ENCODE results near the gene ALG14.
"Not testable (repeated sequence)": the region's sequence is repeated elsewhere in the genome, so short reads cannot be mapped to it uniquely, and the experiment has no call there.

Gene ALG14

GRCh38 chr1:95005584-95005983 lies 67.2 kb downstream of the ALG14 start:
- DNase-seq = no peak

GRCh38 chr1:95004013-95004412 lies 68.7 kb downstream of the ALG14 start:
- no peak for DNase-seq

GRCh38 chr1:95003433-95003738 lies 69.4 kb downstream of the ALG14 start:
- DNase-seq = no peak

GRCh38 chr1:95002540-95003432 lies 70.0 kb downstream of the ALG14 start:
- no peak for DNase-seq

- no peak for DNase-seq
These were observed 70.6 kb downstream of the ALG14 start for GRCh38 chr1:95002164-95002539.

GRCh38 chr1:94999456-95000131 lies 73.2 kb downstream of the ALG14 start:
- DNase-seq = no peak

GRCh38 chr1:94998748-94999147 lies 74.0 kb downstream of the ALG14 start:
- no peak for DNase-seq

GRCh38 chr1:94998114-94998513 lies 74.6 kb downstream of the ALG14 start:
- DNase-seq = no peak

GRCh38 chr1:94995536-94995935 lies 77.2 kb downstream of the ALG14 start:
- not testable (repeated sequence) for DNase-seq

GRCh38 chr1:94994805-94995204 lies 77.9 kb downstream of the ALG14 start:
- no peak for DNase-seq

- no peak for DNase-seq
These were observed 78.7 kb downstream of the ALG14 start for GRCh38 chr1:94993931-94994645.

- no peak for DNase-seq
These were observed 79.7 kb downstream of the ALG14 start for GRCh38 chr1:94992863-94993563.

- DNase-seq = no peak
These were observed 80.6 kb downstream of the ALG14 start for GRCh38 chr1:94992161-94992560.

GRCh38 chr1:94989911-94990473 lies 82.8 kb downstream of the ALG14 start:
- no peak for DNase-seq

GRCh38 chr1:94989398-94989797 lies 83.4 kb downstream of the ALG14 start:
- no peak for DNase-seq

GRCh38 chr1:94988356-94988755 lies 84.4 kb downstream of the ALG14 start:
- DNase-seq = no peak

GRCh38 chr1:94986783-94987182 lies 86.0 kb downstream of the ALG14 start:
- no peak for DNase-seq

GRCh38 chr1:94983171-94983739 lies 89.5 kb downstream of the ALG14 start:
- DNase-seq = no peak

GRCh38 chr1:94982398-94982797 lies 90.4 kb downstream of the ALG14 start:
- DNase-seq = no peak

- no peak for DNase-seq
These were observed 91.2 kb downstream of the ALG14 start for GRCh38 chr1:94981575-94981973.

- no peak for DNase-seq
These were observed 91.9 kb downstream of the ALG14 start for GRCh38 chr1:94980582-94981574.
